ENCODE data around the gene MGMT.
A peak's percentile ranks its signal among the peaks of the same experiment; 100 is the strongest.

Gene MGMT

DNA sequence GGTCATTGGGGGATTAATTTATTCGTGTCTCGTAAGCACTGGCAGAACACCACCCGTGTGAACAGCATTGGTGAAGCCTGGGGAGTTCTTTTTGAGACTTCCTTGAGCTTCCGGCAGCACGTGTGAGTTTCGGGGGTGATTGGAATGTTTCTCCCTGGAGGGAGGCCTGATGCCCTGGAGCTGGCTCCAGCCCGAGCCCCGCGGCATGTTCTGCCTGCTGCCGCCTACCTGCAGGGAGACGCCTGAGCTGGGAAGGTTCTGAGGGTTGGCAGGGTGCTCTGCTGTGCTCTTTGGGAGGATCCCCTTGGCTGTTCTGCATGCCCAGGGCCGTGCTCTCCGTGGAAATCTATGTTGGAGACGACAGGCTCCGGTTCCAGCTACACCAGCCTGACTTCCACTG lies 159.3 kb downstream of the MGMT start:
- no peak for DNase-seq (ENCODE audit: low read depth)

- no peak for DNase-seq (ENCODE audit: low read depth)
Observed at GRCh38 chr10:129626796-129627435, 159.9 kb downstream of the MGMT start.

DNA sequence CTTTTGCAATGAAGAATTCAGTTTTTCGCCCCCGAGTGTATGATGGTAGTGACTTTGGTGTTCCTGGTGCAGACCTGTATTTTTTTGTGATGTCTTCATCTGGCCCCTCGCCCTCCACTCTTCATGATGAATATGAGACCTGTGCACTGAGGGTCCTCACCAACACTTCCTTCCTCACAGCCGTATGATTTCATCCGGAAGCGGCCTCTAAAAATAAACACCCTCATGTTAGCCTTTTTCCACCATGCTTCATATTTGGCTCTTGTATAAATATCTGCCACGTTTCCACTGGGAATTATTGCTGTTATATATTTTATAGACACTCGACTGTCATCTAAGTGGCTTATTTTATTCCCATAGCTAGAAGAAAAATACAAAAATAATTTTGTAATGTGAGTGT lies 160.4 kb downstream of the MGMT start:
- no peak for DNase-seq (ENCODE audit: low read depth)

GRCh38 chr10:129628823-129629222 lies 161.8 kb downstream of the MGMT start:
- DNase-seq (ENCODE audit: low read depth), result no peak

DNA sequence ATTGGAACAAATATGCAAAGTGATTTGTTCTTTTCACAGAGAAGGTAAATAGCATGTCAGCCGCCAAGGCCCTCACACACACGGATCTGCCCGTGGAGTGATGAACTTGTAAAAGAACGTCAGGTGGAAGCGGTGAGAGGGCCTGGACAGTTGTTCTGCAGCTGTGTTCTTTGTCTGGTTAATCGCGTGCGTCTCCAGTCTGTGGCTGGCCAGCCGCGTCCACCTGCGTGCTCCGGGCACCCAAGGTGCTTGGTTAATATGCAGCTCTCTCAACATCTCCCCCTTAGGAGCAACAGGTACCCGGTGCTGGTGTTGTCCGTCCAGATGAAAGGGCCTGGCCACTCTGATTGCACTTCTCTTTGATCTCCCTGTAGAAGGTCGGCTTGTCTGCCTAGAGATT lies 162.9 kb downstream of the MGMT start:
- no peak for DNase-seq (ENCODE audit: low read depth)

DNA sequence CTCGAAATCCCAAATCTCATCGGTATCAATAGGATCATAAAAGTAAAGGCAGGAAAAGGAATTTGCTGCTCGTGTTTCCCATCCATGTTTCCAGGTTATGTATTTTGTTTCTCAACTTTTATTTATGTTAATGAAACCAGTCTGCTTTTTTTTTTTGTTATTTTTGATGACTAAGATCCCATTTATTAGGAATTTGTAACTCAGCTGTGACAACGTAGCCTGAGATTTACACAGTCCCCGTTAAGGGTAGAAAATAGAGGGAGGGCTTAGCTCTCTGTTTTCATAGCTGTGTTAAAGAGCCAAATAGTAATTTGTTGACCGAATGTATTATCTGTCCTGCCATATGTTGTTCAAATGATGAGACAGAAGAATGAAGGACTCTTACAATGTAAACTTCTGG lies 164.0 kb downstream of the MGMT start:
- no peak for DNase-seq (ENCODE audit: low read depth)

- DNase-seq (ENCODE audit: low read depth), result no peak
Observed at GRCh38 chr10:129631870-129632623, 165.0 kb downstream of the MGMT start.

- DNase-seq (ENCODE audit: low read depth), result no peak
Observed at GRCh38 chr10:129637010-129637409, 170.0 kb downstream of the MGMT start.

DNA sequence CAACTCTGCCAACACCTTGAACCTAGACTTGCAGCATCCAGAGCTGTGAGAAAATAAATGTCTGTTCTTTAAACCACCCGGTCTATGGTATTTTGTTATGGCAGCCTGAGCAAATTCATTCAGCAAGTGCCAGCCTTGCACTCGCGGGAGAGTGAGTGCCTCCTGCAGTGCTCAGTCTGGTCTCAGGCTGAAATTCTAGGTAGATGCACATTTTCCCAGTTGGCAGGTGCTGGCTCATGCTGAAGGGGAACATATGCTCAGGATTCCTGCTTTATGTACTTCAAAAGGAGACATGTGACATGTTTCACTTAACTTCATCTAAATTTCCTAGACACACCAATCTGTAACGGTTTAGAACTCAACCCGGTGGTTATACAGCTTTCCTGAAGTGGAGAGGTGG lies 170.8 kb downstream of the MGMT start:
- DNase-seq (ENCODE audit: low read depth), result no peak

GRCh38 chr10:129641351-129641750 lies 174.3 kb downstream of the MGMT start:
- DNase-seq (ENCODE audit: low read depth), result no peak

- DNase-seq (ENCODE audit: low read depth), result no peak
Observed at GRCh38 chr10:129641982-129642381, 174.9 kb downstream of the MGMT start.

GRCh38 chr10:129642427-129642826 lies 175.4 kb downstream of the MGMT start:
- DNase-seq (ENCODE audit: low read depth), result peak; percentile 15

DNA sequence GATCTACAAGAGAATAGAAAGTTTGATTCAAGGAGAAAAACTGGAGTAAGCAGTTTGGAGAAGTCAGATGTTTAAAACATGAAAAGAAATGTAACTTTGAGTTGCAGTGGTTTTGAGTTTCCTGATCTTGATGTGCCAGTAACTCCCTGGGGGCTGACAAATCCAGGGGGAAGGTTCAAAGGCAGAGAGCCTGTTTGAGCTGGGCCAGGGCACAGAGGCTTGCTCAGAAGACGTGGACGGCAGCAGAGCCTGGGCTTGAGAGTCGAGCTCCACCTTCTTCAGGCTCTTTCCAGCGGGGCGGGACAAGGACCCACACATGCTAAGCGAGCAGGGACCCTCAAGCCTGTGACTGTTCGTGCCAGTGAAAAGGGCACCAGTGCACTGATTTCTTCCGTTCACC lies 176.2 kb downstream of the MGMT start:
- no peak for DNase-seq (ENCODE audit: low read depth)

DNA sequence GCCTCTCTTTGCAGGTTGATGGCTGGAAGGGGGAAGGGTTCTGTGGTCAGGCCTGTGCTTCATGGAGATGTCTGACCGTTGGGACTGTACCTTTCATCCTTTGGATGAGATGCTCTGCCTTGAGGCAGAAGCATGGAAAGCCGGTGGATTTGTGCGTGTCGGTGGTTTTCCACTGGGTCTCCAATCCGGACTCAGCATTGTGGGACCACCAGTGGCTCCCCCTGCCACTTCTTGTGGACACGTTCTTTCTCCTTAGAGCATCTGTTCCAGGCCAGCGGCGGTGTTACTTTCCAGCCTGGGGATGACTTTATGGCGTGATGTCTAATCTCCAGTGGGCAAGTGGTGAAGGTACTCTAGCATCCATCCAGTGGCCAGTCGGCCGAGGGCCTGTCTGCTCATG lies 178.4 kb downstream of the MGMT start:
- no peak for DNase-seq (ENCODE audit: low read depth)

- no peak for DNase-seq (ENCODE audit: low read depth)
Observed at GRCh38 chr10:129646973-129647372, 179.9 kb downstream of the MGMT start.

GRCh38 chr10:129647590-129647989 lies 180.5 kb downstream of the MGMT start:
- DNase-seq (ENCODE audit: low read depth), result no peak

- DNase-seq (ENCODE audit: low read depth), result no peak
Observed at GRCh38 chr10:129648856-129649255, 181.8 kb downstream of the MGMT start.

GRCh38 chr10:129652021-129652420 lies 185.0 kb downstream of the MGMT start:
- no peak for DNase-seq (ENCODE audit: low read depth)

DNA sequence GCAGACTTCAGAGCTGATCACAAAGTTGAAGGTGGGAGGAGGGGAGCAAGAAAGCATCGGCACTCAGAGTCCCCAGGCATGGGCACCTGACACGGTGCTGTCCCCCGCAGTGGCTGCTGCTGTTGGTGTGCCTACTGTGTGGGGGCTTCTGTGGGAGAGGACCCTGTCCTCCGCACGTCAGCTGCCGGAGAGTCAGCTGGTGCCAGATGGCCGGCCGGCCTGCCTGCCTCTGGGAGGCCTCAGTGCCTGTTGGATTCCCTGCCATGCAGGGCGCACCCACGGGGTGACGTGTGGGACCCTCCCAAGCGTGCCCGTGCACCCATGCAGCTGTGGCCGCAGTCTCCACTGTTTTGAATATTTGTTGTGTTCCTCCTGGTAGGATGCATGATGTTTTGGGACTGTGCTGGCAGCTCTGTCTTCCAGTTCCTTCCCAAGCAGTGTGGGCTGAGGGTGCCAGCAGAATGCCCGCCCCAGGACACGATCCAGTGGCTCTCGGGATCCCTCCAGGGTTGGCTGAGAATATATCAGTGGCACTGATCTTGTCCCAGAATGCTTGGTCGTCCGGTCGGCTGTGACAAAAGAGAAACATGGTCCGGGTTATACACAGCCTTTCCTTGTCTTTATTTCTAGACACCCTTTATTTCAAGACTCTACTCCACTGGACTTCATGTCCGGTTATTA lies 185.6 kb downstream of the MGMT start:
- DNase-seq (ENCODE audit: low read depth), result no peak

DNA sequence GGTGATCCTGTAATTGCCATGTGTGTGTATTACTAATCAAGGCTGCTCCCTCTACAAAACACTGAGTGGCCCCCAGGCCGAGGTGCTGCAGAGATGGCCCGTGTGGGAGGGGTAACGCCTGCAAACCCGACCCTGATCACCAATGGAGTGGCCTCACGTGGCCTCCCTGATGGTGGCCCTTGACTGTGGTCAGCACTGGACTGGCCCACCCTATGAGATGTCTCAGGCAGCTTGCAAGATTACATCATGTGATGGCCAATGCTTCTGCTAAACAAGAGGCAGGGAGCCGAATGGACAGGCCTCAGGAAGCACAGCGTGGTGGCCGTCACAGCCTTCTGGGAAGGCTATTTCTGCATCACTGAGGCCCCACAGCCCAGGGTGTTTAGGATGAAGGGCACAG lies 186.4 kb downstream of the MGMT start:
- DNase-seq (ENCODE audit: low read depth), result no peak

- DNase-seq (ENCODE audit: low read depth), result no peak
Observed at GRCh38 chr10:129653861-129654260, 186.8 kb downstream of the MGMT start.

DNA sequence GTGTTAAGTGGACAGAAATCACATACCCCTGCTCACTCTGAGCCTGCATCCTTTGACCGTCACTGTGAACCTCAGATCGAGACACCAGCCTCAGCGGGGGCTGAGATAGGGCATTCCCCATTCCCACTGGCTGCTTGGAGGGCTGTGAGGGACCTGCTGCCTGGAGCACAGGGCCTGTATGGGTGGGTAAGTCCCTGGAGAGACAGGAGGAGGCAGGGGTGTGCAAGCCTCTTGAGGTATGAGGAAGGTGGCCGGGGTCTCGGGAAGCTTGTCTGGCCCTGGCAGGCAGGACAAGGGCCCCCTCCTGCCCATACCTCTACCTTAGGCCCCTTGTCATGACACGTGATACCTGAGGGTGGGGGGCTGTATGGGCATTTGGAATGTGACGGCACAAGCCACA lies 187.4 kb downstream of the MGMT start:
- no peak for DNase-seq (ENCODE audit: low read depth)

GRCh38 chr10:129655007-129655678 lies 188.1 kb downstream of the MGMT start:
- no peak for DNase-seq (ENCODE audit: low read depth)
